Heart left ventricle (tissue), 16 donors: ENCODE measurements around the gene PLCL1. TPM values are rescaled to one million over a fixed set of nuclear protein-coding genes. Genes with fewer than 3 reads are reported as not detected.
"Not testable (repeated sequence)": the region's sequence is repeated elsewhere in the genome, so short reads cannot be mapped to it uniquely, and the experiment has no call there.

Experiments
- ATAC-seq, 4 donors: fragments of 200-7000 bp; cut with Tn5 transposase; one replicate each; pipeline ENCODE4 v1.9.1; 2020 to 2022; ENCODE audit warnings: moderate library complexity in 4 of 4, mild to moderate bottlenecking in 3 of 4, moderate number of reproducible peaks in 1 of 4
- DNase-seq, 5 donors: peaks; one replicate each; pipeline ENCODE4 v3.0.0-alpha.2; 2020
- H3K27ac ChIP-seq, 12 donors: fragments of 200-600 bp; sonication (generic) in 4 of 12; one replicate each; pipeline versions ENCODE4 v1.5.0 to v1.8.0; 2016 to 2022; ENCODE audit warnings: mild to moderate bottlenecking in 2 of 12
- H3K27me3 ChIP-seq, 9 donors: fragments of 200-600 bp; sonication (generic) in 2 of 9; one replicate each; pipeline versions ENCODE4 v1.5.1 to v1.8.0; 2016 to 2022; ENCODE audit warnings: mild to moderate bottlenecking in 3 of 9
- H3K36me3 ChIP-seq, 9 donors: fragments of 200-600 bp; sonication (generic) in 2 of 9; one replicate each; pipeline versions ENCODE4 v1.5.0 to v1.8.0; 2018 to 2022; ENCODE audit warnings: mild to moderate bottlenecking in 2 of 9
- H3K4me1 ChIP-seq, 12 donors: fragments of 200-600 bp; sonication (generic) in 4 of 12; one replicate each; pipeline versions ENCODE4 v1.5.0 to v1.8.0; 2016 to 2022; ENCODE audit warnings: mild to moderate bottlenecking in 3 of 12
- H3K4me3 ChIP-seq, 12 donors: fragments of 200-600 bp; sonication (generic) in 4 of 12; one replicate each; pipeline versions ENCODE4 v1.5.0 to v1.8.0; 2017 to 2022; ENCODE audit warnings: mild to moderate bottlenecking in 9 of 12, moderate library complexity in 4 of 12
- H3K9me3 ChIP-seq, 12 donors: fragments of 200-600 bp; sonication (generic) in 4 of 12; one replicate each; pipeline versions ENCODE4 v1.5.0 to v1.8.0; 2016 to 2022; ENCODE audit warnings: mild to moderate bottlenecking in 1 of 12
- POLR2A ChIP-seq, 2 donors: fragments of 450-650 bp; IDR thresholded peaks; one replicate each; pipeline ENCODE4 v1.6.1; 2017; ENCODE audit warnings: antibody characterized with exemption in 2 of 2, mild to moderate bottlenecking in 2 of 2, moderate library complexity in 2 of 2
- WGBS, 4 donors: extraction: QIAGEN DNeasy Blood & Tissue Kit in 2 of 4; methylation state at CpG; one replicate each; pipeline versions ENCODE4 v1.1.5 to v1.1.7; 2013 to 2018; 5-methylcytosine and 5-hydroxymethylcytosine counted together
- intact Hi-C, 10 donors: fragments of 100-400 bp; cut with DNase I; formaldehyde crosslinking; loops; one replicate each; pipeline versions ENCODE4 v1.11.1 to v1.14.2; 2022
- polyA plus RNA-seq, 2 donors: library from polyadenylated mRNA; stranded (reverse); fragments of 200-250 nt; gene quantifications; one replicate each; pipeline ENCODE4 v1.2.3, GENCODE V29; 2013
- total RNA-seq, 9 donors: library from RNA; depleted of rRNA in 2 of 9; stranded (reverse); fragments of >200 nt in 2 of 9; fragmentation: NEBNext Ultra II Directional in 3 of 9; extraction: Animal tissue kit (Norgen Biotek cat#: 25700) in 3 of 9; gene quantifications; one replicate each; pipeline versions ENCODE4 v1.1.0 to v1.2.4, GENCODE V29; 2016 to 2023
- TF ChIP-seq, protein P1 (sequence below), 12 donors: fragments of 200-600 bp; sonication (generic) in 4 of 12; IDR thresholded peaks; one replicate each; pipeline versions ENCODE4 v1.5.0 to v1.8.0; 2018 to 2022; ENCODE audit warnings: antibody characterized with exemption in 12 of 12, mild to moderate bottlenecking in 5 of 12
- donor health status: ischemic (EF 13 %, LVEDD 7.1; RV severe dilation, severe dysfunction).
- donor health status: healthy with polysubstance abuse.
- donor health status: DM: no; HTN: yes; CAD: no.
- donor health status: DM: no; HTN: no; CAD: no.
- donor health status: ischemic (EF 25% LVEDD 6.9; RV normal size, moderate dysfunction).
- donor health status: ischemic (EF 25% LVEDD 5.7; RV mildly dilated, moderate dysfunction).
- donor health status: healthy.
- donor health status: DM: yes; HTN: yes; CAD: no.
- donor health status: ischemic (EF 35%, LVEDD 5.7; RV mildly dilated, moderate dysfunction).
- donor health status: nonischemic (EF 11% LVEDD 7.7; RV severe dilation, severe dysfunction).
- donor health status: DM: yes; HTN: yes; CAD: no.
- donor health status: PGD.
- donor health status: ischemic (EF 29% LVEDD 5.4; RV normal size, mild dysfunction).
- donor health status: nonischemic (EF 23%, LVEDD 6.1; RV moderate dilation, normal function).

Gene PLCL1
- total and polyA plus RNA-seq, 11 donors, result 22.0 to 126 (median 90.4) TPM

DNA sequence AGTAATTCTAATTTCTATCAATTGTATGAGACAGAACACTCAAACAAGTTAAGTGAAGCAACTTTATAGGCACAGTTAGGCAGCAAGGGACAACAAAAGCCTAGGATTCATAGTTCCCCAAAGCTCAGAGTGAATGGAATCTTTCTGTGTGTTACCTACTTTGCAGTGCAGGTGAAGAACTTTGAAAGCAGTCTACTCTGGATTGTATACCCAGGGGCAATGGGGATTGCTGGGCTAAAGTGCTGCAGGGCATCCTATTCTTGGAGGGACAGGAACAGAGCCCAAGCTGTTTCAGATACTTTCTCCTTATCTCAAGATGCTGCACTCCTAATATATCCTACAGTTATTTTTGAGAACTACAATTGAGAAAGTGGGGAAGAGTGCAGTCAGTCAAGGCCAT is 207.6 kb downstream of the PLCL1 start:
- H3K27me3 ChIP-seq, result no peaks in the 10 kb centered on the region
- no peak for ATAC-seq
- H3K4me3 ChIP-seq, result no peak overlapping the region
- no peak overlapping the region for H3K27ac ChIP-seq
- TF ChIP-seq POLR2A (IDR thresholded peaks at IDR 0.05), result no peak
- TF ChIP-seq, protein P1, sequence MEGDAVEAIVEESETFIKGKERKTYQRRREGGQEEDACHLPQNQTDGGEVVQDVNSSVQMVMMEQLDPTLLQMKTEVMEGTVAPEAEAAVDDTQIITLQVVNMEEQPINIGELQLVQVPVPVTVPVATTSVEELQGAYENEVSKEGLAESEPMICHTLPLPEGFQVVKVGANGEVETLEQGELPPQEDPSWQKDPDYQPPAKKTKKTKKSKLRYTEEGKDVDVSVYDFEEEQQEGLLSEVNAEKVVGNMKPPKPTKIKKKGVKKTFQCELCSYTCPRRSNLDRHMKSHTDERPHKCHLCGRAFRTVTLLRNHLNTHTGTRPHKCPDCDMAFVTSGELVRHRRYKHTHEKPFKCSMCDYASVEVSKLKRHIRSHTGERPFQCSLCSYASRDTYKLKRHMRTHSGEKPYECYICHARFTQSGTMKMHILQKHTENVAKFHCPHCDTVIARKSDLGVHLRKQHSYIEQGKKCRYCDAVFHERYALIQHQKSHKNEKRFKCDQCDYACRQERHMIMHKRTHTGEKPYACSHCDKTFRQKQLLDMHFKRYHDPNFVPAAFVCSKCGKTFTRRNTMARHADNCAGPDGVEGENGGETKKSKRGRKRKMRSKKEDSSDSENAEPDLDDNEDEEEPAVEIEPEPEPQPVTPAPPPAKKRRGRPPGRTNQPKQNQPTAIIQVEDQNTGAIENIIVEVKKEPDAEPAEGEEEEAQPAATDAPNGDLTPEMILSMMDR (IDR thresholded peaks at IDR 0.05), result no peak
- intact Hi-C loops, result no loop called here
- no peak for DNase-seq
- H3K9me3 ChIP-seq, result peaks cover 0 to 43% (median 11%) of the 10 kb centered on the region in 12 donors
- no peaks in the 10 kb centered on the region for H3K36me3 ChIP-seq
- peaks cover 0 to 14% (median 3%) of the 10 kb centered on the region in 12 donors for H3K4me1 ChIP-seq

DNA sequence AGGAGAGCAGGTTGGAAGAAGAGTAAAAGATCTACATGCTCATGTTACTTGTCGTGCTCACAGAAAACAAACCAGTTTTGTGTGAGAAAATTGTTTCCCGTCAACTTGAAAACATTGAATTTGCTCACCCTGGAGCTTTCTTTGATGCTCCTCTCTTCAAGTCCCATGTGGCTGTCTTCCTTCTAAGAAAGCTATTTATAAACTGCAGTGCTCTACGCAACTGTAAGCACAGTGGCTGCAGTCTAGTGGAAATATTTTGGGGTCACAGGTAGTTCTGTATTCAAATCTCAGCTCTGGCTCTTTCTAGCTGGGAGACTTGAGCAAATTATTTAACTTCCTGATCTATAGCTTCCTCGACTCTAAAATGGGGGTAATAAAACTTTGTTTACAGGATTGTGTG is 211.8 kb downstream of the PLCL1 start:
- Histone ChIP-seq H3K4me3 (no peak overlapping the region), H3K27ac (no peak overlapping the region), H3K4me1 (peaks cover 0 to 18% (median 4%) of the 10 kb centered on the region in 12 donors), H3K27me3 (no peaks in the 10 kb centered on the region), H3K9me3 (peaks cover 0 to 19% (median 8%) of the 10 kb centered on the region in 12 donors), H3K36me3 (no peaks in the 10 kb centered on the region)
- intact Hi-C loops, result no loop called here
- ATAC-seq, result peak in 2 of 4 donors; percentile 39 to 49
- no peak for DNase-seq
- WGBS, 4 donors, result 60 to 74% (median 62%) methylated on average over 4 of the region's 4 CpGs
- no peak for TF ChIP-seq POLR2A (IDR thresholded peaks at IDR 0.05)
- TF ChIP-seq, protein P1 (IDR thresholded peaks at IDR 0.05), result no peak

DNA sequence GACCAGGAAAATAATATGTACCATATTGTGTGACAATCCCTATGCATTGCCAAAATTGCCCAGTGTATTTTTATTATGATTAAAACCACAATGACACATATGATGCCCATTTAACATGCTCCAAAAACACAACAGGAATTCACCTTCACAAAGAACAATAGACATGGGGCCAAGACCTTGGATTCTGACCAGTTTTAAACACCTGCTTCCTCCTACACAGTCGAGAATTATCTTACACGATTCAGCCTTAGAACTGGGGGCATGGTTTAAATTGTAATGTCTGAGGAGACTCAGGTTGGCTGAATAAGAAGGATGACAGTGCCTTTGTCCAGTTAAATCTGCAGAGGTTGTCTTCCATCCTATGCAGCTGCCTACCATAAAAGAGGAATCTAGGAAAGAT is 212.7 kb downstream of the PLCL1 start:
- peaks cover 0 to 11% (median 3%) of the 10 kb centered on the region in 12 donors for H3K9me3 ChIP-seq
- DNase-seq, result no peak
- TF ChIP-seq, protein P1 (IDR thresholded peaks at IDR 0.05), result no peak
- no peak for TF ChIP-seq POLR2A (IDR thresholded peaks at IDR 0.05)
- H3K27ac ChIP-seq, result no peak overlapping the region
- intact Hi-C loops, result no loop called here
- no peak for ATAC-seq
- peaks cover 0 to 18% (median 4%) of the 10 kb centered on the region in 12 donors for H3K4me1 ChIP-seq
- WGBS, 4 donors, result 46 to 62% (median 51%) methylated on average over 2 of the region's 2 CpGs
- H3K36me3 ChIP-seq, result no peaks in the 10 kb centered on the region
- H3K27me3 ChIP-seq, result no peaks in the 10 kb centered on the region
- H3K4me3 ChIP-seq, result no peak overlapping the region

DNA sequence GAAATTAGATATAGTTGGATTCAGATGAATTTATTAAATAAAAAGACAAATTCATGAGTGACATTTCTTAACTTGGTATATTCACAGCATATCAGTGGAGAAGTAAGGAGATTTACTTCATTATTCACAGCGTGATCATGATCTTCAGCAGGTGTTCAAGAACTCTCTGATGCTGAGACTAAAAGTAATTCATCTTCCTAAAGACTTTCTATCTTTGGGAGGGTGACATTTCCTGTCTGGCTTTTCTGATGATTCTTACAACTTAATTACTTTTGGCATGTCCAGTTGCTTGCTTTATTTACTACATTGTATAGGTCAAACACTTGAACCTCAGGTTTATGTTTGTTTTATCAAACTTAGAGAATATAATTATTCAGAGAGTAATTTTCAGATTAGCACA is 224.6 kb downstream of the PLCL1 start:
- TF ChIP-seq, protein P1 (IDR thresholded peaks at IDR 0.05), result no peak
- TF ChIP-seq POLR2A (IDR thresholded peaks at IDR 0.05), result no peak
- H3K9me3 ChIP-seq, result peaks cover 0 to 2% (median 0%) of the 10 kb centered on the region in 12 donors
- no peak overlapping the region for H3K27ac ChIP-seq
- H3K4me3 ChIP-seq, result no peak overlapping the region
- 56 to 70% (median 65%) methylated on average over 1 of the region's 1 CpG for WGBS, 4 donors
- H3K4me1 ChIP-seq, result peaks cover 0 to 38% (median 6%) of the 10 kb centered on the region in 12 donors
- intact Hi-C loops, result no loop called here
- ATAC-seq, result no peak
- no peak for DNase-seq
- no peaks in the 10 kb centered on the region for H3K27me3 ChIP-seq
- no peaks in the 10 kb centered on the region for H3K36me3 ChIP-seq

DNA sequence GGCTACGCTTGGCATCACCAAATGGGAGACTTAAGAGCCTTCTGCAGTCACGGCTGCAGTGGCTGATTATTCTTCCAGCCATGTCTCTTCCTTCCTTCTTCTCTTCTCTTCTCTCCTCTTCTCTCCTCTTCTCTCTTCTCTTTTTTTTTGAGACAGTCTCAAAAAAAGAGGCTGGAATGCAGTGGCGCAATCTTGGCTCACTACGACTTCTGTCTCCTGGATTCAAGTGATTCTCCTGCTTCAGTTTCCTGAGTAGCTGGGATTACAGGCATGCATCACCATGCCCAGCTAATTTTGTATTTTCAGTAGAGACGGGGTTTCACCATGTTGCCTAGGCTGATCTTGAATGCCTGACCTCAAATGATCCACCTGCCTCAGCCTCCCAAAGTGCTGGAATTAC is 225.2 kb downstream of the PLCL1 start:
- WGBS, 4 donors, result 49 to 71% (median 62%) methylated on average over 5 of the region's 5 CpGs

More for the DNA sequence above, 225.2 kb downstream of the PLCL1 start:
- DNase-seq, intact Hi-C loops, H3K36me3 ChIP-seq, H3K27me3 ChIP-seq, H3K4me3 ChIP-seq, ATAC-seq, H3K9me3 ChIP-seq, H3K27ac ChIP-seq: not testable (repeated sequence)
- H3K4me1 ChIP-seq, result peaks cover 0 to 38% (median 6%) of the 10 kb centered on the region in 12 donors
